Vagina (tissue), 2 donors: Measurements from ENCODE around the gene ZBTB33.

Experiments
- POLR2AphosphoS5 ChIP-seq, 2 donors: sonication (generic); formaldehyde crosslinking; IDR thresholded peaks; one replicate each; pipeline ENCODE4 v1.9.0; 2017; ENCODE audit warnings: antibody characterized with exemption in 2 of 2, mild to moderate bottlenecking in 2 of 2, low read depth in 1 of 2; ENCODE audit not compliant: insufficient read depth in 1 of 2
- TF ChIP-seq, protein P1 (sequence below), 3 experiments: fragments of 450-650 bp in 2 of 3; fragments of 200-600 bp in 1 of 3; sonication (generic) in 1 of 3; IDR thresholded peaks; one replicate each; pipeline ENCODE4 v1.5.1; 2017 to 2019; ENCODE audit warnings: antibody characterized with exemption in 3 of 3, mild to moderate bottlenecking in 2 of 3, moderate library complexity in 2 of 3

GRCh38 chrX:120286733-120287512, 36.3 kb downstream of the ZBTB33 start:
- TF ChIP-seq, protein P1, sequence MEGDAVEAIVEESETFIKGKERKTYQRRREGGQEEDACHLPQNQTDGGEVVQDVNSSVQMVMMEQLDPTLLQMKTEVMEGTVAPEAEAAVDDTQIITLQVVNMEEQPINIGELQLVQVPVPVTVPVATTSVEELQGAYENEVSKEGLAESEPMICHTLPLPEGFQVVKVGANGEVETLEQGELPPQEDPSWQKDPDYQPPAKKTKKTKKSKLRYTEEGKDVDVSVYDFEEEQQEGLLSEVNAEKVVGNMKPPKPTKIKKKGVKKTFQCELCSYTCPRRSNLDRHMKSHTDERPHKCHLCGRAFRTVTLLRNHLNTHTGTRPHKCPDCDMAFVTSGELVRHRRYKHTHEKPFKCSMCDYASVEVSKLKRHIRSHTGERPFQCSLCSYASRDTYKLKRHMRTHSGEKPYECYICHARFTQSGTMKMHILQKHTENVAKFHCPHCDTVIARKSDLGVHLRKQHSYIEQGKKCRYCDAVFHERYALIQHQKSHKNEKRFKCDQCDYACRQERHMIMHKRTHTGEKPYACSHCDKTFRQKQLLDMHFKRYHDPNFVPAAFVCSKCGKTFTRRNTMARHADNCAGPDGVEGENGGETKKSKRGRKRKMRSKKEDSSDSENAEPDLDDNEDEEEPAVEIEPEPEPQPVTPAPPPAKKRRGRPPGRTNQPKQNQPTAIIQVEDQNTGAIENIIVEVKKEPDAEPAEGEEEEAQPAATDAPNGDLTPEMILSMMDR (IDR thresholded peaks at IDR 0.05): no peak
- TF ChIP-seq POLR2AphosphoS5 (IDR thresholded peaks at IDR 0.05; ENCODE audit: insufficient read depth in 1 of 2, low read depth in 1 of 2): no peak
